Stomach smooth muscle (tissue), 2 donors: Measurements from ENCODE around the gene FOXF2.

Experiments used
- H3K27ac ChIP-seq: one replicate; pipeline ENCODE4 v1.7.0; 2013; ENCODE audit warnings: mild to moderate bottlenecking, low read length, inconsistent platforms
- H3K27me3 ChIP-seq, 2 donors: one replicate each; pipeline ENCODE4 v1.7.0; 2013; ENCODE audit warnings: low read length in 2 of 2; ENCODE audit not compliant: insufficient read depth in 2 of 2, control insufficient read depth in 1 of 2
- H3K36me3 ChIP-seq, 2 donors: one replicate each; pipeline ENCODE4 v1.7.0; 2013; ENCODE audit warnings: low read length in 2 of 2; ENCODE audit not compliant: control insufficient read depth in 2 of 2, insufficient read depth in 2 of 2
- H3K4me1 ChIP-seq: one replicate; pipeline ENCODE4 v1.7.0; 2013; ENCODE audit warnings: low read length; ENCODE audit not compliant: control insufficient read depth, insufficient read depth
- H3K4me3 ChIP-seq, 2 donors: one replicate each; pipeline ENCODE4 v1.7.0; 2013; ENCODE audit warnings: low read length in 2 of 2
- H3K9ac ChIP-seq, 2 donors: one replicate each; pipeline ENCODE4 v1.7.0; 2013; ENCODE audit warnings: low read length in 2 of 2, mild to moderate bottlenecking in 1 of 2
- H3K9me3 ChIP-seq, 2 donors: one replicate each; pipeline ENCODE4 v1.7.0; 2013; ENCODE audit warnings: low read length in 2 of 2; ENCODE audit not compliant: control insufficient read depth in 2 of 2
- donor health status: healthy.
- donor health status: Pancreatic carcinoma.

Gene FOXF2

DNA sequence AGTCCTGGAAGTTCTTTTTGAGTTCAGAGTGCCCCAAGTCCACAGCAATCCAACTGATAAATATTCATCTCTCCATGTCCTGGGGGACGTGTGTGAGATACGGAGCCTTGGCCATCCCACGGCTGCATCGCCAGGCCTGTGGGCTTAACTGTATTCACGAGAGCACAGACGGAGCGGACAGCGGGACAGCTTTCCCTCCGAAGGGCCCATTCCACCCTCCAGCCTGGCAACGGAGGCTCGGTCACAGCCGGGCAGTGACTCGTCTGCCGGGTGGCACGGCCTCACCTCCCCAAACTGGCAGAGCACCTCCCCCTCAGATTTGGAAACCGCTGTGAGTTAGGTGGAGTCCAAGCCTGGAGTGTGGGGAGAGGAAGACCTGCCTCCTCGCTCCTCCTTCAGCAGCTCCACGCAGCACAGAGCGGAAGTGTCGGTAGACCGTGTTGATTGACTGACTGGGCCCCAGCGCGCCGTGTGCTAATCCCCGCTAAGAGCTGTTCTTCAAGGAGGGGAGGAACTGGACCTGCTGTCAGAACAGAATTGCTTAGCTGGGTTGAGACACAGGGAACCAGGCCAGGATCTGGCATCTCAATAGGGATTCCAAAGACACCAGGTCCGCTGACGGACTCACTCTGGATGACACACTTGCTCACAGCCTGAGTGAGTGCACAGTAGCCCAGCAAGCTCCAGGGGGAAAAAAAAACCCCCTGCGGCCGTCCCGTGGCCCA, 10.9 kb downstream of the FOXF2 start:
- no peaks in the 10 kb centered on the region for H3K27me3 ChIP-seq

DNA sequence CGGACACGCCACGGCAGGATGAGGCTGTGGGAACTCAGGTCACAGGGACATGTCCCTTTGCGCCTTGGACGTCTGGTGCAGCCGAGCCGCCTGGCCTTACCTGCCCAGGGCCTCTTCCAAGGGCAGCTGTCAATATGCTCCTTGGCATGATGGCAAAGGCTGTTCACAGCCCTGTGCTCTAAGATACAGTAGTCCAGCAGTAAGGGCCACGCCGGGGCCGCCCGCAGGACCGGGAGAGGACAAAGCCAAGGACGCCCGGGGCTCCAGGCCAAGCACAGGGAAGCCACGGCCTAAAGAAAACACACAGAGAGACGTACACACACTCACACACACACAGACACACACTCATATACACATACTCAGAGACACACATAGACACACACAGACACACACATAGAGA, 13.0 kb downstream of the FOXF2 start:
- Histone ChIP-seq H3K27me3 (no peaks in the 10 kb centered on the region), H3K9me3 (no peaks in the 10 kb centered on the region), H3K27ac (no peak overlapping the region), H3K4me3 (no peak overlapping the region), H3K9ac (no peak overlapping the region), H3K4me1 (peaks cover 11% of the 10 kb centered on the region), H3K36me3 (peaks cover 0 to 2% of the 10 kb centered on the region in 2 donors)

More for the DNA sequence above, 10.9 kb downstream of the FOXF2 start:
- H3K9me3 ChIP-seq = no peaks in the 10 kb centered on the region
- H3K9ac ChIP-seq = no peak overlapping the region
- no peak overlapping the region for H3K4me3 ChIP-seq
- H3K27ac ChIP-seq = no peak overlapping the region
- H3K36me3 ChIP-seq = peaks cover 0 to 2% of the 10 kb centered on the region in 2 donors
- peaks cover 18% of the 10 kb centered on the region for H3K4me1 ChIP-seq

DNA sequence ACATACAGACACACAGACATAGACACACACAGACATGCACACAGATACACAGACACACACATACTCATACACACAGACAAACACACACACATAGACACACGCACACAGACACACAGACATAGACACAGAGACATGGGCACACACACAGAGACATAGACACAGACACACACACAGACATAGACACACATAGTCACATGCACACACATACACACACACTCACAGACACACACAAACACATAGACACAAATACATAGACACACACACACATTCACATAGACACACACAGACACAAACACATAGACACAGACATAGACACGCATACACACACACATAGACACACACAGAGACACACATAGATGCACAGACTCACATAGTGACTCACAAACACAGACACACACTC, 13.5 kb downstream of the FOXF2 start:
- Histone ChIP-seq H3K36me3 (peaks cover 0 to 2% of the 10 kb centered on the region in 2 donors), H3K9ac (no peak overlapping the region), H3K4me1 (peaks cover 12% of the 10 kb centered on the region), H3K9me3 (no peaks in the 10 kb centered on the region), H3K27me3 (no peaks in the 10 kb centered on the region), H3K4me3 (no peak overlapping the region), H3K27ac (no peak overlapping the region)

DNA sequence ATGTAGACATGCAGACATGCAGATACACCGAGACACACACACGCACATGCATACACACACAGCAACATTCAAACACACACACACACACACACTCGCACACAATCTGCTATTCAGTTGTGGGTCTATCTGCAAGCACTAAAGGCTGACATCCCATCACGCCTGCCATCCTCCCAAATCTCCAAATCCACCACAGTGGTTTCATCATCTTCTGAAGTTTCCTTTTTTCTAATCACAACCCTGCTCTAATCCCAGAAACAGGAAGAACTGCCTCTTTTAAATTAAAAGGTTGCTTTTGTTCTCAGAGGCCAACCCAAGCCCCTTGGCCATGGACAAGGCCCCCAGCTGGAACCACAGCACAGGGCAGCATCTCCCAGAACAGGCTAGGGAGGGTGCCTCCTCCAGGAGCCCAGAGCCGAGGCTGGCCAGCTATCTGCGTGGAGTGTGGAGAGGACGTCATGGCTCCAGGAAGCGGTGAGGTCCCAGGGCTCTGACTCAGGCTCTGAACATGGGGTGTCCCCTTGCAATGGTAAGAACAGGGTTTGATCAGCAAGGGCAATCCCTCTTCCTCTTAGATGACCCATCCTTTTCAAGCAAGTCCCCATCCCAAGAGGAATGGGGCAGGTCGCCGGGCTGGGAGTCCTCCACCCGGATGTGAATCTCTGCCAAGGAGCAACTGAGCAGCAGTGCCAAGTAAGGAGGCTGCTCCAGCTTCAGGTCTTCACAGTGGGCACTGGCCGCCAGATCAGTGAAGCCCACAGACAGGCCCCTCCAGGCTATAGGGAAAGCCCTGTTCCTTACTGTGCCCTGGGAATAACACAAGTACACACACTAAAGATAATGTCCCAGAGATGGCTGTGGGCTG, 14.7 kb downstream of the FOXF2 start:
- Histone ChIP-seq H3K4me1 (peaks cover 10% of the 10 kb centered on the region), H3K27ac (no peak overlapping the region), H3K9me3 (no peaks in the 10 kb centered on the region), H3K9ac (no peak overlapping the region), H3K4me3 (no peak overlapping the region), H3K36me3 (no peaks in the 10 kb centered on the region), H3K27me3 (no peaks in the 10 kb centered on the region)

DNA sequence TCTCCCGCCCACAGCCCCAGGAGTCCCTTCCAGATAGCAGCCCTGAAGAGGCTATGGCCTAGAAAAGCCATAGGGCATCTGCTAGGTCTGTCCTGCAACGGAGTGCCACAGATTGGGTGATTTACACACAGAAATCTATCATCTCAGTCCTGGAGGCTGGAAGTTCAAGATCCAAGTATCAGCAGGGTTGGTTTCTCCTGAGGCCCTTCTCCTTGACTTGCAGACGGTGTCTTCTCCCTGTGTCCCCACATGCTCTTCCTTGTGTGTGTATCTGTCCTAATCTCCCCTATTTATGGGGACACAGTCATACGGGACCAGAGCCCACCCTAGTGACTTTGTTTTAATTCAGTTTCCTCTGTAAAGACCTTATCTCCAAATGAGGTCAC, 15.3 kb downstream of the FOXF2 start:
- H3K36me3 ChIP-seq = no peaks in the 10 kb centered on the region
- peaks cover 10% of the 10 kb centered on the region for H3K4me1 ChIP-seq
- no peak overlapping the region for H3K27ac ChIP-seq
- no peaks in the 10 kb centered on the region for H3K27me3 ChIP-seq
- no peak overlapping the region for H3K4me3 ChIP-seq
- no peak overlapping the region for H3K9ac ChIP-seq
- H3K9me3 ChIP-seq = no peaks in the 10 kb centered on the region

DNA sequence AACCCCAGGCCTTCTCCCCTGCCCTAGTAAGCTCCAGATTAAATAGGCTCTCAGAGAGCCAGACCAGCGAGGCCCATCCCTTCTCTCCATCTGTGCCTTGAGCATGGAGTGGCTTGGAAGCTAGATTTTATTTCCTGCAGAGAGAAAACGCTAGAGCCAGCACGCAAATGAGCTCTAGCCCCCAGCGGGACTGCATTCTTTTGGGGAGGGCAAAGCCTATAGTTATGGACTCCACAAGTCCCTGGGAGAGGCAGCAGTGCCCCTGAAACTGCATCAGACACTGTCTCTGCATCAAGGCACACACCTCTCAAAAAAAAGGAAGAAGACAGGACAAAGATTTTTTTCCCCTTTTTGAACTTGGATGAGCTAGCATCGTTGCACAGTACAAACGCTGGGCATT, 15.8 kb downstream of the FOXF2 start:
- no peak overlapping the region for H3K4me3 ChIP-seq
- H3K27ac ChIP-seq = no peak overlapping the region
- H3K27me3 ChIP-seq = no peaks in the 10 kb centered on the region
- H3K9me3 ChIP-seq = no peaks in the 10 kb centered on the region
- H3K36me3 ChIP-seq = no peaks in the 10 kb centered on the region
- no peak overlapping the region for H3K9ac ChIP-seq
- H3K4me1 ChIP-seq = peaks cover 10% of the 10 kb centered on the region

DNA sequence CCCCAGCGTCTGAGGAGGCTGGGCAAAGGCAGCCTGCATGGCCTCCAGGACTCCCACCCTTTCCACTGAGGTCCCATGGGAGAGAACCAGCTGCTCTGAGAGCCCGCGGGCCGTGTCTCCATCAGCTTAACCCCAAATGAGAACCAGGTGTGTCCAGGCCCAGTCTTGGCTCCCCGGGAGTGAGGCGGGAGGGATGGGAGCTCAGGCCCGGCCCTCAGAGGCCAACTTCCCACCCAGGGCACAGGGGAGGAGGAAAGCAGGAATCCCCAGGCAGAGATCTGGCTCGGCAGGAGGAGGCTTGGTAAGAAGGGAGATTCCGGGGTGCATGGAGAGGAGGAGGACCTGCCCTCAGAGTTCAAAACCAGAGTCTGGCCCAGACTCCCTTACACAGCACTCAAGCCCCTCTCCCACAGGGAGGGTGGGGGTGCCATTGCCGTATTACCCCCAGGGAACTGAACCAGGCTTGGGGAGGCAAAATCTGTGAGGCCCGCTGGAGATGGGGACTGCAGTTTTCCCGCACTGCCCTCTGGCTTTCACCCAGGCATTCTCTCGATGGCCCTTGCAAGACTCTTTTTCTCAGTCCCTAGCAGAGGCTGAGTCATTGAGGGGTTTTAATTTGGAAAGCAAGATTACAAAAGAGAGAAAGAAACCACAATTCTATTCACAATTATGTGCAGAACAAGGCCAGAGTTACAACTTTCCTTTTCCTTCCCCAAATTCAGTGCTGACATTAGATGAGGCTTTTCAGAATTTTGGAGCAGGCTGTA, 17.1 kb downstream of the FOXF2 start:
- no peaks in the 10 kb centered on the region for H3K9me3 ChIP-seq
- no peaks in the 10 kb centered on the region for H3K36me3 ChIP-seq
- H3K4me3 ChIP-seq = no peak overlapping the region
- peaks cover 10% of the 10 kb centered on the region for H3K4me1 ChIP-seq
- H3K27ac ChIP-seq = no peak overlapping the region
- peak overlapping the region in 1 of 2 donors; percentile 16 for H3K9ac ChIP-seq
- no peaks in the 10 kb centered on the region for H3K27me3 ChIP-seq

DNA sequence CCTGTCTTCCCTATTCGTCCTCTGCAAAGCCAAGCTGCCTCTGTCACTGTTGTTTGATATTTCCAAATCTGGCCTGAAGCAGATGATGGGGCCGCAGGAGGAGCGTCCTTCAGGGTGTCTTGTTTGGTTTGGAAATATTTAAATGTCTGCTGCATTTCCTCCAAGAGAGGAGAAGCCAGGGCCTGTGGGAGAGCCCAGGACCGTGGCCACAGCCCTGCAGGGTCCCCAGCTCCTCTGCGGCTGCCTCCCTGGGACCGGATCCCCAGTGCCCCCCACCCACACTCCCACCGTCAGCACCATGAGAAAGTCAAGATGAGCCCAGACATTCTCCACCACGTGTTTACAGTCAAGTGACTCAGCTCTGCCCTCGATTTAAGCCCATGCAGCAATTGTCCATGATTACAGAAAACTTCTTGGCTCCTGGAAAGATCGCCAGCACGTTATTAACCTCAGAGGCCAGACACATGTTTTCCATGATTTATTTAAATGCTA, 18.2 kb downstream of the FOXF2 start:
- Histone ChIP-seq H3K9ac (peak overlapping the region in 1 of 2 donors; percentile 16), H3K9me3 (no peaks in the 10 kb centered on the region), H3K4me1 (peaks cover 12% of the 10 kb centered on the region), H3K36me3 (no peaks in the 10 kb centered on the region), H3K4me3 (no peak overlapping the region), H3K27ac (peak overlapping the region; percentile 24), H3K27me3 (no peaks in the 10 kb centered on the region)

DNA sequence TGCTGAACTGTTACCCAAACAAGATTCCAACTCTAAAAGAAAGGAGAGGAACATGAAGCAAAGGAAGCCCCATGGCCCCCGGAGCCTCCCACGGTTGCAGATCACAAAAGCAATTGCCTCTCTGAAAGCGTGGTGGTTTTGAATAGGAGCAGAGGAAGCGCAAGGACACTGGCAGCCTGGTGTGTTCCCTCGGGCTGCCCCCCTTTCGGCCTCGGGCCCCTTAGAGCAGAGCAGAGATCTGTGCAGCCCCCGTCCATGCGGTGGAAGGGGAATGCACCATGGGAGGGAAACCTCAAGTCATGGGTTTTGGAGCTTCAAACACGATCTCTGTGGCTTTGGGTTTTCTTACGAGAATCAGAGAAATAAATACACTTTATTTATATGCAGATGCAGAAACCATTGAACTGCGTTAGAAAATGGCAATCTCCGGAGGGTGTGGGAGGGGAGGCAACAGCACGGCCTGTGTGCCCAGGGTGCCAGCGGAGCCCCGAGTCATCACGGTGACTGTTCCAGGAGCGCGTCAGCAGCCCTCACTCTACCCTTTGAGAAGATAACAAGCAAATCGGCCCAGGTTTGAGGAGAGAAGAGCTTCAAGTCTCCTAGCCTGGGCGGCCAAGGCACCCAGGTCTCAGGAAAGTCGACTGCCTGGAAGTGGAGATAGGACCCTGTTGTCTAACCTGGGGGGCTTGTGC, 20.5 kb downstream of the FOXF2 start:
- H3K9me3 ChIP-seq = no peaks in the 10 kb centered on the region
- H3K4me3 ChIP-seq = no peak overlapping the region
- no peaks in the 10 kb centered on the region for H3K27me3 ChIP-seq
- no peaks in the 10 kb centered on the region for H3K36me3 ChIP-seq
- H3K9ac ChIP-seq = no peak overlapping the region
- H3K4me1 ChIP-seq = peaks cover 12% of the 10 kb centered on the region
- H3K27ac ChIP-seq = no peak overlapping the region

DNA sequence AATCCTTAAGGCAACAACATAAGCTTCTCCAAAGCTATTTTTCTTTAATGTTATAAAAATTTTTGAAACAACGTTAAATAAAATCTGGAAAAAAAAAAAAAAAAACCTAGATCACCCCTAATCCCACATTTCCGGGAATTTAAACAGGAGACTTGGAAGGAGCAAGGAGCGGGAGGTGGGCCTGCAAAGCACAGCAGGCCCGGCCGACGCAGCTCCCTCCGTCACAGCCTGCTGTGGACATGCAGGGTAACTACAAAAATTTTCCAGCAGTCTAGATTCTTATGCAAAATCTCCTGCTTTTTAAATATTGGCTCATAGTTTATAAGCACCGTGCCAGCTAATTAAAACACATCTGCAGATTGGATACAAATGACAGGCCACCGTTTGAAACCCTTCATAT, 23.5 kb downstream of the FOXF2 start:
- no peaks in the 10 kb centered on the region for H3K9me3 ChIP-seq
- H3K27ac ChIP-seq = no peak overlapping the region
- H3K36me3 ChIP-seq = no peaks in the 10 kb centered on the region
- no peaks in the 10 kb centered on the region for H3K27me3 ChIP-seq
- H3K4me3 ChIP-seq = no peak overlapping the region
- H3K9ac ChIP-seq = no peak overlapping the region
- H3K4me1 ChIP-seq = peaks cover 3% of the 10 kb centered on the region
